Parathyroid adenoma (tissue), 2 donors: ENCODE measurements around the gene TM4SF20.

Source experiments
- H2AFZ ChIP-seq: fragments of 300-600 bp; sonication (generic); one replicate; pipeline ENCODE4 v1.7.0; 2017; ENCODE audit warnings: antibody characterized with exemption, mild to moderate bottlenecking
- H3K27ac ChIP-seq: fragments of 300-600 bp; sonication (generic); one replicate; pipeline ENCODE4 v1.7.0; 2017
- H3K27me3 ChIP-seq: fragments of 300-600 bp; sonication (generic); one replicate; pipeline ENCODE4 v1.7.0; 2017; ENCODE audit warnings: low read length; ENCODE audit not compliant: control insufficient read depth, insufficient read depth
- H3K36me3 ChIP-seq: fragments of 300-600 bp; sonication (generic); one replicate; pipeline ENCODE4 v1.7.0; 2017; ENCODE audit warnings: low read length; ENCODE audit not compliant: control insufficient read depth, insufficient read depth
- H3K4me1 ChIP-seq: fragments of 300-600 bp; sonication (generic); one replicate; pipeline ENCODE4 v1.7.0; 2017; ENCODE audit warnings: control low read depth
- H3K4me2 ChIP-seq: fragments of 300-600 bp; sonication (generic); one replicate; pipeline ENCODE4 v1.7.0; 2017; ENCODE audit warnings: low read length
- H3K4me3 ChIP-seq: fragments of 300-600 bp; sonication (generic); one replicate; pipeline ENCODE4 v1.7.0; 2017; ENCODE audit warnings: low read depth, low read length
- H3K79me2 ChIP-seq: fragments of 300-600 bp; sonication (generic); one replicate; pipeline ENCODE4 v1.7.0; 2017; ENCODE audit warnings: control low read depth
- H3K9ac ChIP-seq: fragments of 300-600 bp; sonication (generic); one replicate; pipeline ENCODE4 v1.7.0; 2017; ENCODE audit warnings: mild to moderate bottlenecking
- H3K9me3 ChIP-seq: fragments of 300-600 bp; sonication (generic); one replicate; pipeline ENCODE4 v1.7.0; 2017; ENCODE audit warnings: low read length; ENCODE audit not compliant: control insufficient read depth
- TF ChIP-seq, protein P1 (sequence below): fragments of 300-600 bp; sonication (generic); IDR thresholded peaks from one replicate; pipeline ENCODE4 v1.7.0; 2017; ENCODE audit warnings: antibody characterized with exemption, mild to moderate bottlenecking
- donor health status: primary hyperparathyroidism.

TM4SF20 gene

DNA sequence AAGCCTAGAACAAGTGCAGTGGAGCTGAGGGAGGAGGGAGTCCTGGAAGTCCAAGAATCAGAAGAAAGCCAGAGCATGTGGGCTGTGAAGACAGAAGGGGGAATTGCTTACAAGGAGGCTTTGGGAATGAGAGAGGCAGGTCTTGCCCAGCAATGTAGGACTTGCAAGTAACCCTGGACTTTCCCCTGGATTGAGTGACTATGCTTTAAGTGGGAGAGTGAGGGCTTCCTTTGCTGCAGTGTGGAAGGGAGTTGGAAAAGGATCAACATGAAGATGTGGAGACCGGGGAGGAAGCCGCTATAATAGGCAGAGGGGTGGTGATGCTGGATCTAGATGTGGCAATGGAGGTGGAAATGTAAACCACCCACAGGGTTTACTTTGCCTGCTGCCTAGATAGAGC is 22.4 kb upstream of the TM4SF20 start:
- Histone ChIP-seq H3K9ac (no peak overlapping the region), H3K27me3 (no peaks in the 10 kb centered on the region), H3K36me3 (no peaks in the 10 kb centered on the region), H3K4me2 (no peak overlapping the region), H2AFZ (no peak overlapping the region), H3K79me2 (no peaks in the 10 kb centered on the region), H3K4me1 (no peaks in the 10 kb centered on the region), H3K4me3 (no peak overlapping the region), H3K9me3 (no peaks in the 10 kb centered on the region), H3K27ac (no peak overlapping the region)
- TF ChIP-seq, protein P1, sequence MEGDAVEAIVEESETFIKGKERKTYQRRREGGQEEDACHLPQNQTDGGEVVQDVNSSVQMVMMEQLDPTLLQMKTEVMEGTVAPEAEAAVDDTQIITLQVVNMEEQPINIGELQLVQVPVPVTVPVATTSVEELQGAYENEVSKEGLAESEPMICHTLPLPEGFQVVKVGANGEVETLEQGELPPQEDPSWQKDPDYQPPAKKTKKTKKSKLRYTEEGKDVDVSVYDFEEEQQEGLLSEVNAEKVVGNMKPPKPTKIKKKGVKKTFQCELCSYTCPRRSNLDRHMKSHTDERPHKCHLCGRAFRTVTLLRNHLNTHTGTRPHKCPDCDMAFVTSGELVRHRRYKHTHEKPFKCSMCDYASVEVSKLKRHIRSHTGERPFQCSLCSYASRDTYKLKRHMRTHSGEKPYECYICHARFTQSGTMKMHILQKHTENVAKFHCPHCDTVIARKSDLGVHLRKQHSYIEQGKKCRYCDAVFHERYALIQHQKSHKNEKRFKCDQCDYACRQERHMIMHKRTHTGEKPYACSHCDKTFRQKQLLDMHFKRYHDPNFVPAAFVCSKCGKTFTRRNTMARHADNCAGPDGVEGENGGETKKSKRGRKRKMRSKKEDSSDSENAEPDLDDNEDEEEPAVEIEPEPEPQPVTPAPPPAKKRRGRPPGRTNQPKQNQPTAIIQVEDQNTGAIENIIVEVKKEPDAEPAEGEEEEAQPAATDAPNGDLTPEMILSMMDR: no peak

DNA sequence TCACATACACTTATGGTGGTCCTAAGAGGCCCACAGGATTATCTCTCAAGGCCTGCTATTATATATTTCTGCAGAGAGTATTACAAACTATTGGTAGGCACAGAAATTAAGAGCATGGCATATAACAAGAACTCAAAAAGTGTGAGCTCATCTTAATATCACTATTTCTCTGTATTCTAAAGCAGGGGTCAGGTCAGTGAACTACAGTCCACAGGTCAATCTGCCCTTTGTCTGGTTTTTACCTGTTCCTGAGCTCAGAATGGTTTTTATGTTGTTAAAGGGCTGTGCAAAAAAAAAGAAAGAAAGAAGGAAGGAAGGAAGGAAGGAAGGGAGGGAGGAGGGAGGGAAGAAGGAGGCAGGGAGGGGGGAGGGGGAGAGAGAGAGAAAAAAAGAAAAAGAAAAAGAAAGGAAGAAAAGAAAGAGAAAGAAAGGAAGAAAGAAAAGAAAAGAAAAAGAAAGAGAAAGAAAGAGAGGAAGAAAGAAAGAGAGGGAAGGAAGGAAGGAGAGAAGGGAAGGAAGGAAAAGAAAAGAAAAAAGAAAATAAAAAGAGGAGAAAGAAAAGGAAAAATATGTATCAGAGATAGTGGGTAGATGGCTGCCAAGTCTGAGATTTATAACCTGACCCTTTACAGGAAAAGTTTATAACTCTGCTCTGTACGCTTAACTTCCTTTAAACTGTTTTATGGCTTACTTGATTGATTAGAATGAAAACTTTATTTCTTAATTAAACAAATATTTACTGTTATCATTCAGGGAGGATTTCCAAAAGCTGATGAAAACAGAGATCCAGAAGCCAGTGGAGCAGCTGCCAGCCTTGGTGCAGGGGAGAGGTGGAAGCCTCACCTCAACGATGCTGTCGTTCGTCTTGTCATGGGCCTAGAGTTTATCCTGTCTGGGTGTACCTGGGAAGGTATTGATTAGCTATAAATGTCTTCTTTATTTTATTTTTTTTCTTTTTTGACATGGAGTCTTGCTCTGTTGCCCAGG is 19.9 kb upstream of the TM4SF20 start:
- no peaks in the 10 kb centered on the region for H3K36me3 ChIP-seq
- H3K4me3 ChIP-seq: no peak overlapping the region
- H2AFZ ChIP-seq: no peak overlapping the region
- H3K79me2 ChIP-seq: no peaks in the 10 kb centered on the region
- H3K4me2 ChIP-seq: no peak overlapping the region
- H3K4me1 ChIP-seq: no peaks in the 10 kb centered on the region
- no peak overlapping the region for H3K27ac ChIP-seq
- H3K9me3 ChIP-seq: no peaks in the 10 kb centered on the region
- no peaks in the 10 kb centered on the region for H3K27me3 ChIP-seq
- TF ChIP-seq, protein P1: no peak
- no peak overlapping the region for H3K9ac ChIP-seq

DNA sequence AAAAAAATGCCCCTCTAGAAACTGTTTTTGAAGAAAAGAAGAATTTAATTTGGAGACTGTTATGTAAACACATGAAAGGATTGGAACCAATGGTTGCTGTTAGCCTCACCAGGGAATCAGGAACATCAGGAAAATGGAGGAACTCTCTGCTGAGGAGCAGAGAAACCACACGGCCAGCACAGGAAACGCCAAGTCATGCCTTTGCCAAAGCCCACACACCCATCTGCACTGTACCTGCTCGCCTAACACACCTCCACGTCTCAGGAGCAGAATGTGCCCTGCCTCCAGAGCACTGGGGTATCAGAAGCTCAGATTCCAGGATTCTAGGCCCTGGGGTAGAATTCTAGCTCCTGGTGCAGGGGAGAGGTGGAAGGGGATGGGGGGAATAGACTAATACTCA is 18.5 kb upstream of the TM4SF20 start:
- no peak overlapping the region for H2AFZ ChIP-seq
- no peaks in the 10 kb centered on the region for H3K36me3 ChIP-seq
- no peak overlapping the region for H3K9ac ChIP-seq
- no peaks in the 10 kb centered on the region for H3K79me2 ChIP-seq
- H3K4me3 ChIP-seq: no peak overlapping the region
- no peak overlapping the region for H3K4me2 ChIP-seq
- H3K9me3 ChIP-seq: no peaks in the 10 kb centered on the region
- TF ChIP-seq, protein P1: no peak
- H3K27ac ChIP-seq: no peak overlapping the region
- no peaks in the 10 kb centered on the region for H3K4me1 ChIP-seq
- H3K27me3 ChIP-seq: no peaks in the 10 kb centered on the region

DNA sequence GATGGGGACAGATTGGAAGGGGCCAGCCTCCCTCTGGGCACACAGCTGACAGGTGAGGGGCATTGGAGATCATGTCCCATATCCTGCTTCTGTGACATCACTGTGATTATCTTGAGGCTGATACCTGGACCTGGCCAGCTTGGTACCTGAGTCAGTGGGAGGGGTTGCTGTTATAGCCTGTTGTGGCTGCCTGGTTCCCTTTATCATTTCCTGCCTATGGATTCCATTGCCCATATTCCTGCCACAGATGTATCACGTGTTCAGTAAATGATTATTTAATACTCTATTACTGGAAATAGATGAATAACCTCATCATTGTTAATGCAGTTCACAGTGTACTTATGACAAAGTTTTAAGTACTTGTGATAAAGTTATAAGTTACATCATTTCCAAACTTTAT is 16.4 kb upstream of the TM4SF20 start:
- H3K4me2 ChIP-seq: no peak overlapping the region
- no peak overlapping the region for H3K9ac ChIP-seq
- H3K27me3 ChIP-seq: no peaks in the 10 kb centered on the region
- H3K4me3 ChIP-seq: no peak overlapping the region
- H3K9me3 ChIP-seq: no peaks in the 10 kb centered on the region
- no peak overlapping the region for H3K27ac ChIP-seq
- H3K4me1 ChIP-seq: no peaks in the 10 kb centered on the region
- H2AFZ ChIP-seq: no peak overlapping the region
- no peaks in the 10 kb centered on the region for H3K36me3 ChIP-seq
- TF ChIP-seq, protein P1: no peak
- H3K79me2 ChIP-seq: no peaks in the 10 kb centered on the region

DNA sequence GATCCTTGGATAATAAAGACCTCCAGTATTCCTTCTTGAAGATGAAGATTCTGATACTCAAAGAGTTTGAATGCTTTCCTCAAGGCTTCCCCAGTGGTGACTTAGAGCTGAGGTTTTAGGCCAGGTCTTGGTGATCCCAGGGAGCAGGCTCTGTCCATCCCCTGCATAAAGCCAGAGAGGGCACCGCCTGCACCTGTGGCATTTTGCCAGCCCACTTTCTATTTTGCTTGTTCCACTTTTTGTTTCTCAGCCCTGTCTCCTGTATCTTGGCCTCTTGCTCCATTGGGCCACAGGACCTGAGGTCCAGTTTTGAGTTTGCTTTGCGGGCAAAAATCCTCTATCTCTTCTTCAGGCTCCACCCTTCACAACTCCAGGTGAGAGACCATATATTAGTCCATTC is 15.3 kb upstream of the TM4SF20 start:
- H3K4me3 ChIP-seq: no peak overlapping the region
- H3K27me3 ChIP-seq: no peaks in the 10 kb centered on the region
- H3K27ac ChIP-seq: no peak overlapping the region
- H3K9ac ChIP-seq: no peak overlapping the region
- H3K36me3 ChIP-seq: no peaks in the 10 kb centered on the region
- no peaks in the 10 kb centered on the region for H3K4me1 ChIP-seq
- H2AFZ ChIP-seq: no peak overlapping the region
- H3K9me3 ChIP-seq: no peaks in the 10 kb centered on the region
- H3K79me2 ChIP-seq: no peaks in the 10 kb centered on the region
- H3K4me2 ChIP-seq: no peak overlapping the region
- TF ChIP-seq, protein P1: no peak
